ENCODE measurements around the gene FMOD. TPM values are rescaled to one million over a fixed set of nuclear protein-coding genes. Genes with fewer than 3 reads are reported as not detected.

Gene FMOD
- total and polyA plus RNA-seq, 9 donors: 110 to 175 (median 137) TPM

DNA sequence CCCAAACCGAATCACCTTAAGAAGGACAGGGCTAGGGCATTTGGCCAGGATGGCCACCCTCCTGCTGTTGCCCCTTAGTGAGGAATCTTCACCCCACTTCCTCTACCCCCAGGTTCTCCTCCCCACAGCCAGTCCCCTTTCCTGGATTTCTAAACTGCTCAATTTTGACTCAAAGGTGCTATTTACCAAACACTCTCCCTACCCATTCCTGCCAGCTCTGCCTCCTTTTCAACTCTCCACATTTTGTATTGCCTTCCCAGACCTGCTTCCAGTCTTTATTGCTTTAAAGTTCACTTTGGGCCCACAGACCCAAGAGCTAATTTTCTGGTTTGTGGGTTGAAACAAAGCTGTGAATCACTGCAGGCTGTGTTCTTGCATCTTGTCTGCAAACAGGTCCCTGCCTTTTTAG, 42.0 kb downstream of the FMOD start:
- H3K4me3 ChIP-seq: peak overlapping the region; percentile 79
- DNase-seq: no peak
- intact Hi-C loops (cut with DNase I): loop anchor here in 2 of 4 donors (5.0 kb wide), 1 partner anchor 37 kb away; no protein-coding TSS in a partner anchor
- H3K4me1 ChIP-seq (ENCODE audit: insufficient read depth): peaks cover 12% of the 10 kb centered on the region
- no peaks in the 10 kb centered on the region for H3K9me3 ChIP-seq
- H3K27ac ChIP-seq: no peak overlapping the region
- TF ChIP-seq, protein P1, sequence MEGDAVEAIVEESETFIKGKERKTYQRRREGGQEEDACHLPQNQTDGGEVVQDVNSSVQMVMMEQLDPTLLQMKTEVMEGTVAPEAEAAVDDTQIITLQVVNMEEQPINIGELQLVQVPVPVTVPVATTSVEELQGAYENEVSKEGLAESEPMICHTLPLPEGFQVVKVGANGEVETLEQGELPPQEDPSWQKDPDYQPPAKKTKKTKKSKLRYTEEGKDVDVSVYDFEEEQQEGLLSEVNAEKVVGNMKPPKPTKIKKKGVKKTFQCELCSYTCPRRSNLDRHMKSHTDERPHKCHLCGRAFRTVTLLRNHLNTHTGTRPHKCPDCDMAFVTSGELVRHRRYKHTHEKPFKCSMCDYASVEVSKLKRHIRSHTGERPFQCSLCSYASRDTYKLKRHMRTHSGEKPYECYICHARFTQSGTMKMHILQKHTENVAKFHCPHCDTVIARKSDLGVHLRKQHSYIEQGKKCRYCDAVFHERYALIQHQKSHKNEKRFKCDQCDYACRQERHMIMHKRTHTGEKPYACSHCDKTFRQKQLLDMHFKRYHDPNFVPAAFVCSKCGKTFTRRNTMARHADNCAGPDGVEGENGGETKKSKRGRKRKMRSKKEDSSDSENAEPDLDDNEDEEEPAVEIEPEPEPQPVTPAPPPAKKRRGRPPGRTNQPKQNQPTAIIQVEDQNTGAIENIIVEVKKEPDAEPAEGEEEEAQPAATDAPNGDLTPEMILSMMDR (IDR thresholded peaks at IDR 0.05): no peak
- TF ChIP-seq EP300 (IDR thresholded peaks at IDR 0.05) (no peak), POLR2A (IDR thresholded peaks at IDR 0.05) (peak; percentile 26)
- H3K36me3 ChIP-seq: no peaks in the 10 kb centered on the region
- 66 to 90% (median 71%) methylated on average over 1 of the region's 1 CpG for WGBS, 3 donors
- no peaks in the 10 kb centered on the region for H3K27me3 ChIP-seq

GRCh38 chr1:203308328-203308922, 42.5 kb downstream of the FMOD start:
- Histone ChIP-seq H3K27ac (peak overlapping the region in 1 of 2 donors; percentile 99), H3K4me3 (peak overlapping the region; percentile 79), H3K36me3 (no peaks in the 10 kb centered on the region), H3K9me3 (no peaks in the 10 kb centered on the region), H3K27me3 (no peaks in the 10 kb centered on the region), H3K4me1 (ENCODE audit: insufficient read depth) (peaks cover 12% of the 10 kb centered on the region)
- WGBS, 3 donors: 59 to 74% (median 65%) methylated on average over 5 of the region's 5 CpGs
- intact Hi-C loops (cut with DNase I): loop anchor here in 2 of 4 donors (5.0 kb wide), 1 partner anchor 36 kb away; no protein-coding TSS in a partner anchor
- DNase-seq: peak in 1 of 5 donors; percentile 21
- TF ChIP-seq POLR2A (IDR thresholded peaks at IDR 0.05) (peak; percentile 29), EP300 (IDR thresholded peaks at IDR 0.05) (no peak)

DNA sequence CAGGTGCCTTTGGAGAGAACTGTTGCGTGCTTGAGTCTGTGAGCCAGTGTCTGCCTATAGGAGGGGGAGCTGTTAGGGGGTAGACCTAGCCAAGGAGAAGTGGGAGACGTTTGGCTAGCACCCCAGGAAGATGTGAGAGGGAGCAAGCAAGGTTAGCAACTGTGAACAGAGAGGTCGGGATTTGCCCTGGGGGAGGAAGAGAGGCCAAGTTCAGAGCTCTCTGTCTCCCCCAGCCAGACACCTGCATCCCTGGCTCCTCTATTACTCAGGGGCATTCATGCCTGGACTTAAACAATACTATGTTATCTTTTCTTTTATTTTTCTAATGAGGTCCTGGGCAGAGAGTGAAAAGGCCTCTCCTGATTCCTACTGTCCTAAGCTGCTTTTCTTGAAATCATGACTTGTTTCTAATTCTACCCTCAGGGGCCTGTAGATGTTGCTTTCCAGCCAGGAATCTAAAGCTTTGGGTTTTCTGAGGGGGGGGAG, 43.2 kb downstream of the FMOD start:
- peak overlapping the region; percentile 99 for H3K27ac ChIP-seq
- DNase-seq: peak in 1 of 5 donors; percentile 31
- H3K4me3 ChIP-seq: peak overlapping the region; percentile 79
- H3K36me3 ChIP-seq: no peaks in the 10 kb centered on the region
- peaks cover 12% of the 10 kb centered on the region for H3K4me1 ChIP-seq (ENCODE audit: insufficient read depth)
- H3K9me3 ChIP-seq: no peaks in the 10 kb centered on the region
- TF ChIP-seq, protein P1 (IDR thresholded peaks at IDR 0.05): no peak
- no peak for TF ChIP-seq EP300 (IDR thresholded peaks at IDR 0.05)
- TF ChIP-seq POLR2A (IDR thresholded peaks at IDR 0.05): no peak
- no peaks in the 10 kb centered on the region for H3K27me3 ChIP-seq
- intact Hi-C loops (cut with DNase I): loop anchor here in 2 of 4 donors (5.0 kb wide), 1 partner anchor 35 kb away; no protein-coding TSS in a partner anchor
- 33 to 49% (median 35%) methylated on average over 3 of the region's 3 CpGs for WGBS, 3 donors

- intact Hi-C loops (cut with DNase I): loop anchor here in 2 of 4 donors (5.0 kb wide), 1 partner anchor 35 kb away; no protein-coding TSS in a partner anchor
- no peaks in the 10 kb centered on the region for H3K36me3 ChIP-seq
- peak overlapping the region; percentile 79 for H3K4me3 ChIP-seq
- TF ChIP-seq EP300 (IDR thresholded peaks at IDR 0.05) (no peak), POLR2A (IDR thresholded peaks at IDR 0.05) (no peak)
- TF ChIP-seq, protein P1 (IDR thresholded peaks at IDR 0.05): no peak
- DNase-seq: peak in 3 of 5 donors; percentile 58 to 69 (median 59)
- peaks cover 12% of the 10 kb centered on the region for H3K4me1 ChIP-seq (ENCODE audit: insufficient read depth)
- H3K27ac ChIP-seq: peak overlapping the region; percentile 99
- WGBS, 3 donors: 49 to 63% (median 57%) methylated on average over 21 of the region's 21 CpGs
- H3K9me3 ChIP-seq: no peaks in the 10 kb centered on the region
- H3K27me3 ChIP-seq: no peaks in the 10 kb centered on the region
These were observed 43.9 kb downstream of the FMOD start for GRCh38 chr1:203306965-203307541.
